ENCODE results near the gene BTBD16.

GRCh38 chr10:122241836-122242235 is 29.3 kb upstream of the BTBD16 start:
- no peak for TF ChIP-seq POLR2A (IDR thresholded peaks at IDR 0.05; ENCODE audit: low read depth, low read length)
- no peak for TF ChIP-seq MXI1 (IDR thresholded peaks at IDR 0.05; ENCODE audit: borderline replicate concordance, low read depth, low read length)
- TF ChIP-seq CTCF (conservative IDR thresholded peaks at IDR 0.05; ENCODE audit: low read depth, low read length): no peak
- no peak for TF ChIP-seq CHD1 (IDR thresholded peaks at IDR 0.05; ENCODE audit: low read depth, low read length)
- no peak for TF ChIP-seq FOS (IDR thresholded peaks at IDR 0.05; ENCODE audit: low read depth, low read length)
- TF ChIP-seq MAFK (IDR thresholded peaks at IDR 0.05; ENCODE audit: low read depth, low read length): no peak
- TF ChIP-seq USF2 (IDR thresholded peaks at IDR 0.05; ENCODE audit: low read depth, low read length): no peak

Data from IMR-90 (cell line).